Measurements from ENCODE around the gene AKT2. TPM values are rescaled to one million over a fixed set of nuclear protein-coding genes. Genes with fewer than 3 reads are reported as not detected.

Gene AKT2
- total RNA-seq, 1 donor from 2014 or later = 107 TPM

- no peaks in the 10 kb centered on the region for H3K27me3 ChIP-seq (ENCODE audit: low read depth)
- no peaks in the 10 kb centered on the region for H3K36me3 ChIP-seq
- no peak for DNase-seq
- no peak overlapping the region for H3K27ac ChIP-seq (replicated peaks)
- no peaks in the 10 kb centered on the region for H3K9me3 ChIP-seq (replicated peaks)
- intact Hi-C loops (cut with micrococcal nuclease) = no loop called here
- H3K4me1 ChIP-seq = peaks cover 4% of the 10 kb centered on the region
- H3K4me3 ChIP-seq = no peak overlapping the region
- no peak for TF ChIP-seq CTCF (IDR thresholded peaks at IDR 0.05; ENCODE audit: borderline replicate concordance)
Measured at GRCh38 chr19:40309666-40310065, 24.5 kb upstream of the AKT2 start.

- Histone ChIP-seq H3K4me1 (peaks cover 4% of the 10 kb centered on the region), H3K36me3 (no peaks in the 10 kb centered on the region), H3K9me3 (replicated peaks) (no peaks in the 10 kb centered on the region), H3K27me3 (ENCODE audit: low read depth) (no peaks in the 10 kb centered on the region), H3K27ac (replicated peaks) (no peak overlapping the region), H3K4me3 (no peak overlapping the region)
- intact Hi-C loops (cut with micrococcal nuclease) = no loop called here
- peak; percentile 56 for DNase-seq
- peak; percentile 80 for TF ChIP-seq CTCF (IDR thresholded peaks at IDR 0.05; ENCODE audit: borderline replicate concordance)
Measured at GRCh38 chr19:40305403-40305802, 20.3 kb upstream of the AKT2 start.

- no peaks in the 10 kb centered on the region for H3K36me3 ChIP-seq
- TF ChIP-seq CTCF (IDR thresholded peaks at IDR 0.05; ENCODE audit: borderline replicate concordance) = no peak
- H3K27me3 ChIP-seq (ENCODE audit: low read depth) = no peaks in the 10 kb centered on the region
- no peak for DNase-seq
- H3K9me3 ChIP-seq (replicated peaks) = no peaks in the 10 kb centered on the region
- H3K27ac ChIP-seq (replicated peaks) = no peak overlapping the region
- intact Hi-C loops (cut with micrococcal nuclease) = no loop called here
- H3K4me1 ChIP-seq = no peaks in the 10 kb centered on the region
- no peak overlapping the region for H3K4me3 ChIP-seq
Measured at GRCh38 chr19:40304306-40304705, 19.2 kb upstream of the AKT2 start.

GRCh38 chr19:40303765-40304164 lies 18.6 kb upstream of the AKT2 start:
- no peak overlapping the region for H3K4me3 ChIP-seq
- H3K27ac ChIP-seq (replicated peaks) = no peak overlapping the region
- no peaks in the 10 kb centered on the region for H3K27me3 ChIP-seq (ENCODE audit: low read depth)
- no peaks in the 10 kb centered on the region for H3K4me1 ChIP-seq
- intact Hi-C loops (cut with micrococcal nuclease) = no loop called here
- no peaks in the 10 kb centered on the region for H3K36me3 ChIP-seq
- no peak for DNase-seq
- no peaks in the 10 kb centered on the region for H3K9me3 ChIP-seq (replicated peaks)
- TF ChIP-seq CTCF (IDR thresholded peaks at IDR 0.05; ENCODE audit: borderline replicate concordance) = no peak

GRCh38 chr19:40302224-40303011 lies 17.3 kb upstream of the AKT2 start:
- H3K27me3 ChIP-seq (ENCODE audit: low read depth) = no peaks in the 10 kb centered on the region
- H3K9me3 ChIP-seq (replicated peaks) = no peaks in the 10 kb centered on the region
- intact Hi-C loops (cut with micrococcal nuclease) = no loop called here
- no peaks in the 10 kb centered on the region for H3K4me1 ChIP-seq
- H3K36me3 ChIP-seq = no peaks in the 10 kb centered on the region
- no peak for DNase-seq
- no peak overlapping the region for H3K4me3 ChIP-seq
- H3K27ac ChIP-seq (replicated peaks) = no peak overlapping the region
- no peak for TF ChIP-seq CTCF (IDR thresholded peaks at IDR 0.05; ENCODE audit: borderline replicate concordance)

Measured in left ventricle myocardium inferior (tissue), 1 donor.